IMR-90 (cell line): ENCODE data around the gene MAP3K9. TPM values are rescaled to one million over a fixed set of nuclear protein-coding genes. Genes with fewer than 3 reads are reported as not detected.

ENCODE experiments used
- ATAC-seq: fragments of 200-7000 bp; cut with Tn5 transposase; 2 replicates; pipeline ENCODE4 v1.9.1; 2020; ENCODE audit warnings: low read depth, mild to moderate bottlenecking, moderate library complexity
- BruUV-seq: library from RNA; stranded (reverse); fragments of 400-500 nt; replicated peaks from 2 replicates; lab custom pipeline; 2021; lab: Mats Ljungman, UMichigan
- CTCF ChIA-PET: fragments of 300-600 bp; formaldehyde crosslinking; extraction: SDS; loops from one replicate; lab custom pipeline; 2021; ENCODE audit warnings: antibody characterized with exemption; lab: Yijun Ruan, JAX
- POLR2A ChIA-PET: fragments of 300-600 bp; sonication (Branson Sonifier 250); formaldehyde crosslinking; loops from one replicate; lab custom pipeline; 2022; ENCODE audit warnings: antibody characterized with exemption; ENCODE audit not compliant: unreplicated experiment; lab: Charles Lee
- DNase-seq: peaks from one replicate; pipeline ENCODE4 v3.0.0; 2013
- H2AFZ ChIP-seq: replicated peaks from 2 replicates; pipeline ENCODE3; 2013; ENCODE audit warnings: low read length, mild to moderate bottlenecking; ENCODE audit not compliant: poor library complexity
- H2AK5ac ChIP-seq: 2 replicates; pipeline ENCODE4 v1.6.1; 2013; ENCODE audit warnings: low read depth, low read length, inconsistent platforms
- H2AK9ac ChIP-seq: replicated peaks from 2 replicates; pipeline ENCODE3; 2013; ENCODE audit warnings: mild to moderate bottlenecking, low read depth, low read length, moderate library complexity; ENCODE audit not compliant: poor library complexity
- H2BK120ac ChIP-seq: 2 replicates; pipeline ENCODE4 v1.6.1; 2013; ENCODE audit warnings: low read depth, low read length, inconsistent platforms
- H2BK15ac ChIP-seq: 3 replicates; pipeline ENCODE4 v1.6.1; 2013; ENCODE audit warnings: low read depth, low read length, inconsistent platforms
- H2BK20ac ChIP-seq: 2 replicates; pipeline ENCODE4 v1.6.1; 2013; ENCODE audit warnings: low read depth, mild to moderate bottlenecking, inconsistent platforms, low read length, moderate library complexity
- H2BK5ac ChIP-seq: 2 replicates; pipeline ENCODE4 v1.6.1; 2013; ENCODE audit warnings: mild to moderate bottlenecking, low read depth, low read length, inconsistent platforms; ENCODE audit not compliant: poor library complexity, severe bottlenecking
- H3K14ac ChIP-seq: replicated peaks from 2 replicates; pipeline ENCODE4 v1.6.1; 2013; ENCODE audit warnings: low read depth, low read length, inconsistent platforms
- H3K18ac ChIP-seq: 2 replicates; pipeline ENCODE4 v1.6.1; 2013; ENCODE audit warnings: low read depth, low read length, control low read depth
- H3K23ac ChIP-seq: 2 replicates; pipeline ENCODE4 v1.6.1; 2013; ENCODE audit warnings: low read depth, low read length, inconsistent platforms
- H3K27ac ChIP-seq: 2 replicates; pipeline ENCODE4 v1.5.1; 2013; ENCODE audit warnings: mild to moderate bottlenecking, control low read depth, low read length; ENCODE audit not compliant: insufficient read depth
- H3K27me3 ChIP-seq: 2 replicates; pipeline ENCODE4 v1.6.1; 2013; ENCODE audit warnings: low read length; ENCODE audit not compliant: control insufficient read depth, insufficient read depth
- H3K36me3 ChIP-seq: 2 replicates; pipeline ENCODE4 v1.6.1; 2013; ENCODE audit warnings: low read length, mixed read lengths; ENCODE audit not compliant: control insufficient read depth, insufficient read depth
- H3K4ac ChIP-seq: 2 replicates; pipeline ENCODE4 v1.6.1; 2013; ENCODE audit warnings: low read depth, low read length, inconsistent platforms
- H3K4me1 ChIP-seq: 2 replicates; pipeline ENCODE4 v1.6.1; 2013; ENCODE audit warnings: low read length, mixed read lengths; ENCODE audit not compliant: control insufficient read depth, insufficient read depth
- H3K4me2 ChIP-seq: 2 replicates; pipeline ENCODE4 v1.6.1; 2013; ENCODE audit warnings: low read depth, mild to moderate bottlenecking, control low read depth, low read length, moderate library complexity
- H3K4me3 ChIP-seq: 2 replicates; pipeline ENCODE4 v1.5.1; 2013; ENCODE audit warnings: low read depth, mild to moderate bottlenecking, control low read depth, low read length, moderate library complexity; ENCODE audit not compliant: insufficient read depth
- H3K56ac ChIP-seq: 2 replicates; pipeline ENCODE4 v1.6.1; 2013; ENCODE audit warnings: low read length, inconsistent platforms; ENCODE audit not compliant: insufficient read depth; ENCODE audit errors: extremely low read depth
- H3K79me1 ChIP-seq, 2 experiments: 2 replicates each; pipeline ENCODE4 v1.6.1; 2013; ENCODE audit warnings: low read length in 2 of 2, inconsistent platforms in 1 of 2, low read depth in 1 of 2
- H3K9ac ChIP-seq: 2 replicates; pipeline ENCODE4 v1.6.1; 2013; ENCODE audit warnings: low read depth, low read length, control low read depth
- H3K9me1 ChIP-seq: 2 replicates; pipeline ENCODE4 v1.6.1; 2013; ENCODE audit warnings: low read length, inconsistent platforms; ENCODE audit not compliant: insufficient read depth
- H3K9me3 ChIP-seq: 2 replicates; pipeline ENCODE4 v1.6.1; 2013; ENCODE audit warnings: low read length; ENCODE audit not compliant: control insufficient read depth, insufficient read depth
- H4K20me1 ChIP-seq: 2 replicates; pipeline ENCODE4 v1.6.1; 2013; ENCODE audit warnings: low read length, inconsistent platforms; ENCODE audit not compliant: insufficient read depth
- H4K5ac ChIP-seq: 2 replicates; pipeline ENCODE4 v1.6.1; 2013; ENCODE audit warnings: mild to moderate bottlenecking, low read depth, low read length, control low read depth
- H4K8ac ChIP-seq, 2 experiments: 2 replicates each; pipeline ENCODE4 v1.6.1; 2013; ENCODE audit warnings: low read depth in 2 of 2, low read length in 2 of 2, control low read depth in 1 of 2, inconsistent platforms in 1 of 2
- H4K91ac ChIP-seq: 2 replicates; pipeline ENCODE4 v1.6.1; 2013; ENCODE audit warnings: low read depth, low read length, inconsistent platforms; ENCODE audit not compliant: insufficient read depth
- BHLHE40 ChIP-seq: fragments of 150-350 bp; IDR thresholded peaks from 2 replicates; pipeline ENCODE4 v1.6.1; 2016; ENCODE audit warnings: mild to moderate bottlenecking, low read depth, low read length
- FOS ChIP-seq: fragments of 150-350 bp; IDR thresholded peaks from 2 replicates; pipeline ENCODE4 v1.6.1; 2016; ENCODE audit warnings: low read depth, low read length
- MAFK ChIP-seq: IDR thresholded peaks from 2 replicates; pipeline ENCODE4 v1.6.1; 2012; ENCODE audit warnings: low read depth, low read length, improper control_type of control experiment
- MAZ ChIP-seq: IDR thresholded peaks from 2 replicates; pipeline ENCODE4 v1.6.1; 2012; ENCODE audit warnings: low read depth, mild to moderate bottlenecking, low read length, improper control_type of control experiment, moderate library complexity, borderline replicate concordance
- MXI1 ChIP-seq: IDR thresholded peaks from 2 replicates; pipeline ENCODE4 v1.6.1; 2012; ENCODE audit warnings: low read depth, mild to moderate bottlenecking, low read length, moderate library complexity, borderline replicate concordance
- NFE2L2 ChIP-seq: fragments of 150-350 bp; IDR thresholded peaks from 2 replicates; pipeline ENCODE4 v1.6.1; 2016; ENCODE audit warnings: low read depth, mild to moderate bottlenecking, low read length
- RAD21 ChIP-seq: IDR thresholded peaks from 2 replicates; pipeline ENCODE4 v1.6.1; 2012; ENCODE audit warnings: low read length, improper control_type of control experiment
- RCOR1 ChIP-seq: IDR thresholded peaks from 2 replicates; pipeline ENCODE4 v1.6.1; 2012; ENCODE audit warnings: mild to moderate bottlenecking, low read length, improper control_type of control experiment; ENCODE audit not compliant: insufficient replicate concordance
- SMC3 ChIP-seq: fragments of 150-350 bp; IDR thresholded peaks from 2 replicates; pipeline ENCODE4 v1.6.1; 2016; ENCODE audit warnings: low read depth, mild to moderate bottlenecking, antibody characterized with exemption, low read length, moderate library complexity
- WGBS, 2 experiments: methylation state at CpG; one replicate each; pipeline versions ENCODE4 v1.1.5 to v1.1.7; 2013; ENCODE audit warnings: missing lambda C conversion rate in 2 of 2; ENCODE audit not compliant: insufficient read length in 1 of 2; ENCODE audit errors: extremely low coverage in 2 of 2; 5-methylcytosine and 5-hydroxymethylcytosine counted together
- dilution Hi-C: fragments of 300-500 bp; cut with HindIII; formaldehyde crosslinking; loops from one replicate; pipeline ENCODE4 v1.14.3; 2018; ENCODE audit warnings: low sequenced_read_pairs; ENCODE audit not compliant: unreplicated experiment
- in situ Hi-C: fragments of 300-500 bp; cut with MboI; formaldehyde crosslinking; loops from 3 replicates; pipeline ENCODE4 v1.14.3; 2019; ENCODE audit warnings: low sequenced_read_pairs, inconsistent platforms, mixed read lengths
- intact Hi-C: fragments of 100-400 bp; cut with micrococcal nuclease; formaldehyde crosslinking; loops from 2 replicates; pipeline ENCODE4 v1.10.0; 2022
- polyA plus RNA-seq, 3 experiments: library from polyadenylated mRNA; depleted of rRNA; stranded (reverse); fragments of >200 nt; gene quantifications; 2 replicates each; pipeline ENCODE4 v1.2.3, GENCODE V29; 2012; ENCODE audit warnings: low replicate concordance in 1 of 3
- total RNA-seq: library from RNA; depleted of rRNA; stranded (reverse); fragments of >200 nt; gene quantifications from 2 replicates; pipeline ENCODE4 v1.2.3, GENCODE V29; 2012
- TF ChIP-seq, protein P1 (sequence below): fragments of 150-350 bp; IDR thresholded peaks from 2 replicates; pipeline ENCODE4 v1.6.1; 2016; ENCODE audit warnings: low read depth, mild to moderate bottlenecking, low read length, moderate library complexity, borderline replicate concordance
- TF ChIP-seq, protein P2 (sequence below): conservative IDR thresholded peaks from 2 replicates; pipeline ENCODE4 v1.5.1; 2012; ENCODE audit warnings: mild to moderate bottlenecking, low read depth, low read length, improper control_type of control experiment

MAP3K9 gene
- total and polyA plus RNA-seq, 2 of the 4 experiments (the other 2 are of a cell fraction) = 0.17 to 0.18 TPM

DNA sequence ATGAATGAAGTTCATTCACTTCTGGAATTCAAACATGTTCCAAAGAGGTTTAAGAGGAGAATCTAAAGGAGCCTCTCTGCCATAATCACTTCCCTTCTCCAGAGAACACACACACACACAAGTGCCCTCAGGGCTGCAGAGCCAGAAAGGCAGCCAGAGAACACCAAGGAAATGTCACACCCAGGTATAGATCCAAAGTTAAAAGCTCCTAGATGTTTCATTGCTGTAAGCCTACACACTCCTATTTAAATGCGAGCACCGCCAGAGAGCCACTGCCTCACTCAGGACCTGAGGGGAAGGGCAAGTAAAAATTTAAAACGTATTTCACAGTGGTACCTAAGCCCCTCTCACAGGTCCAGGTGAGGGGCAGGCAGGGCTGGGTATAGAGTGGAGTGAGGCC, 85.2 kb downstream of the MAP3K9 start:
- Histone ChIP-seq H2AK9ac (no peak overlapping the region), H3K79me1 (no peaks in the 10 kb centered on the region), H3K9ac (no peak overlapping the region), H3K18ac (no peak overlapping the region), H3K56ac (no peak overlapping the region), H4K5ac (no peak overlapping the region), H3K27ac (no peak overlapping the region), H2BK5ac (no peak overlapping the region), H3K27me3 (peaks cover 3% of the 10 kb centered on the region), H3K4me1 (no peaks in the 10 kb centered on the region), H3K9me3 (no peaks in the 10 kb centered on the region), H4K8ac (no peak overlapping the region), H4K20me1 (no peaks in the 10 kb centered on the region), H3K4me3 (no peak overlapping the region), H3K4ac (no peak overlapping the region), H3K36me3 (no peaks in the 10 kb centered on the region), H3K4me2 (no peak overlapping the region), H2AFZ (no peak overlapping the region), H2BK15ac (no peak overlapping the region), H3K14ac (no peak overlapping the region), H3K9me1 (no peaks in the 10 kb centered on the region), H3K23ac (no peak overlapping the region), H2BK120ac (no peak overlapping the region), H4K91ac (no peak overlapping the region), H2AK5ac (no peak overlapping the region), H2BK20ac (no peak overlapping the region)
- ATAC-seq (no peak), DNase-seq (no peak)
- CTCF ChIA-PET = no interaction called here
- POLR2A ChIA-PET = no interaction called here
- dilution Hi-C loops (no loop called here), in situ Hi-C loops (no loop called here), intact Hi-C loops (no loop called here)
- WGBS, 2 experiments = no CpG with 5 or more reads among the region's 3 CpGs
- BruUV-seq = no TSS peak
- TF ChIP-seq MAZ (no peak), NFE2L2 (no peak), SMC3 (no peak), RAD21 (no peak), FOS (no peak), RCOR1 (no peak), MAFK (no peak), MXI1 (no peak), BHLHE40 (no peak)
- TF ChIP-seq, protein P1, sequence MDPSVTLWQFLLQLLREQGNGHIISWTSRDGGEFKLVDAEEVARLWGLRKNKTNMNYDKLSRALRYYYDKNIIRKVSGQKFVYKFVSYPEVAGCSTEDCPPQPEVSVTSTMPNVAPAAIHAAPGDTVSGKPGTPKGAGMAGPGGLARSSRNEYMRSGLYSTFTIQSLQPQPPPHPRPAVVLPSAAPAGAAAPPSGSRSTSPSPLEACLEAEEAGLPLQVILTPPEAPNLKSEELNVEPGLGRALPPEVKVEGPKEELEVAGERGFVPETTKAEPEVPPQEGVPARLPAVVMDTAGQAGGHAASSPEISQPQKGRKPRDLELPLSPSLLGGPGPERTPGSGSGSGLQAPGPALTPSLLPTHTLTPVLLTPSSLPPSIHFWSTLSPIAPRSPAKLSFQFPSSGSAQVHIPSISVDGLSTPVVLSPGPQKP = no peak
- TF ChIP-seq, protein P2, sequence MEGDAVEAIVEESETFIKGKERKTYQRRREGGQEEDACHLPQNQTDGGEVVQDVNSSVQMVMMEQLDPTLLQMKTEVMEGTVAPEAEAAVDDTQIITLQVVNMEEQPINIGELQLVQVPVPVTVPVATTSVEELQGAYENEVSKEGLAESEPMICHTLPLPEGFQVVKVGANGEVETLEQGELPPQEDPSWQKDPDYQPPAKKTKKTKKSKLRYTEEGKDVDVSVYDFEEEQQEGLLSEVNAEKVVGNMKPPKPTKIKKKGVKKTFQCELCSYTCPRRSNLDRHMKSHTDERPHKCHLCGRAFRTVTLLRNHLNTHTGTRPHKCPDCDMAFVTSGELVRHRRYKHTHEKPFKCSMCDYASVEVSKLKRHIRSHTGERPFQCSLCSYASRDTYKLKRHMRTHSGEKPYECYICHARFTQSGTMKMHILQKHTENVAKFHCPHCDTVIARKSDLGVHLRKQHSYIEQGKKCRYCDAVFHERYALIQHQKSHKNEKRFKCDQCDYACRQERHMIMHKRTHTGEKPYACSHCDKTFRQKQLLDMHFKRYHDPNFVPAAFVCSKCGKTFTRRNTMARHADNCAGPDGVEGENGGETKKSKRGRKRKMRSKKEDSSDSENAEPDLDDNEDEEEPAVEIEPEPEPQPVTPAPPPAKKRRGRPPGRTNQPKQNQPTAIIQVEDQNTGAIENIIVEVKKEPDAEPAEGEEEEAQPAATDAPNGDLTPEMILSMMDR = no peak
